Stimulated activated CD8-positive, alpha-beta memory T cell treated with anti-CD3 and anti-CD28 coated beads, Interleukin-2, amount 100 ng/mL, for 1 hour (primary cell): Measurements from ENCODE around the gene CES1.
"Not testable (repeated sequence)": the region's sequence is repeated elsewhere in the genome, so short reads cannot be mapped to it uniquely, and the experiment has no call there.

Experiments
- DNase-seq, 2 donors: peaks; one replicate each; pipeline ENCODE4 v3.0.0-alpha.2; 2020; ENCODE audit warnings: low read depth in 2 of 2

Gene CES1

DNA sequence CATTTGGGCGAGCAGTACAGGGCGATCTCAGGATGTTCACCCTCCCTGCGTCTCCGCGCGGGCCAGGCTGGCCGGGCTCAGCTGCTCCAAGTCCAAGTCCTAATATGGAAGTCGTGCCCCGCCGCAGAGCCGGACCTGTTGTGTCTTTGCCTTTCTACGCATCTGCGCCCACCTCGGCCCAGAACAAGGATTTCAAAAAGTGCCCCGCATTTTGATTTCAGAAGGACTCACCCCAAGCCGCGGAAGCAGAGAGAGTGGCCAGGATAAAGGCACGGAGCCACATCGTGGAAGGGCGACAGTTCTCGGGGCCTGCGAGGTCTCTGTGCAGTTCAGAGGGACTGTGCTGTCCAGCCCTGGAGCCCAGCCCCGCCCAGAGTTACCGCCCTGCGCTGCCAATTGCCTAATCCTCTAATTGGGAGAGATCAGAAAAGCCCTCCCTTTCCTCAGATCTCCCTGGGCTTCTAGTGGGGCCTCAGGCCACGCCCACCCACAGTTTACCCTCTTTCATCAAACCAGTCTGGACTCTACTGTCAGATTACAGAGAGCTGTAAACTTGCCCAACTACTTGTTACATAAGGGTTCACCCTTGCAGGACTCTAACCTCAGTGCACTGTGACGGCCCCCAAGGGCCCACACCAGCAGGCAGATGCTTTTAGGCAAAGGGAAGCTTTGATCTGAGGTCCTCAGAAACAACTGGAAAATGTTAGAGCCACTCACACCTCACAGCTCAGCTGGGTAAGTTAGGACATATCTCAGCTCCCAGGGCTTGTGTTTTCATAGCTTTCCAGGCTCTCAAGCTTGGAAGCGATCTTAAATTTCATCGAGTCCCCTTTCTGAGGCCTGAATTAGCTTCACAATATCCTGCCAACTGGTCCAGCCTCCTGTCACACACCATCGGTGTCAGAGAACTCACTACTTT lies at the start of gene CES1:
CES1 (minus strand) TSS at position 324 of the 919 bp plus-strand sequence; CDS start at position 283, 41 bp downstream.
- DNase-seq: no peak

GRCh38 chr16:55876854-55877253 lies 44.0 kb upstream of the CES1 start:
- DNase-seq: no peak

GRCh38 chr16:55875273-55875672 lies 42.4 kb upstream of the CES1 start, which contains the start of gene CES5A:
Gene CES5A, minus strand, starts transcription at chr16:55875373. Its CDS starts 152 bp downstream, at chr16:55875221.
- no peak for DNase-seq

DNA sequence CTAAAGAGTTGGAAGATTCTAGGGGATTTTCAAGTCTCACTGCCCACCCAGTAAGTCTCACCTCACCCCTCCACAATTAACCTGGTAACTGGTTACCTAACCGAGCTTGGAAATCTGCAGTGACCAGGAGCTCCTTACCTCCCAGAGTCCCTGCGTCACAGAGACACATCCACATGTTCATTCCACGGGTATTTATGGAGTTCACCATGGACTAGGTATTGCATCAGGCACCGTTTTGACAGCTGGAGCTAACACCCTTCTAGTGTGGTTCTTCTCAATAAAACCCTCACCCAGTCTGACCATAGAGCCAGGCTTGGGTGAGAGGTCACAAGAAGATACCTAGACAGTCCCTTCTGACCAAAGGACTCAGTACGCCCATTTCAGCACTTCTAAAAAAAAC lies 40.2 kb upstream of the CES1 start:
- DNase-seq: no peak

- no peak for DNase-seq
Observed at GRCh38 chr16:55872130-55872529, 39.2 kb upstream of the CES1 start.

GRCh38 chr16:55871411-55872038 lies 38.6 kb upstream of the CES1 start:
- DNase-seq: no peak

DNA sequence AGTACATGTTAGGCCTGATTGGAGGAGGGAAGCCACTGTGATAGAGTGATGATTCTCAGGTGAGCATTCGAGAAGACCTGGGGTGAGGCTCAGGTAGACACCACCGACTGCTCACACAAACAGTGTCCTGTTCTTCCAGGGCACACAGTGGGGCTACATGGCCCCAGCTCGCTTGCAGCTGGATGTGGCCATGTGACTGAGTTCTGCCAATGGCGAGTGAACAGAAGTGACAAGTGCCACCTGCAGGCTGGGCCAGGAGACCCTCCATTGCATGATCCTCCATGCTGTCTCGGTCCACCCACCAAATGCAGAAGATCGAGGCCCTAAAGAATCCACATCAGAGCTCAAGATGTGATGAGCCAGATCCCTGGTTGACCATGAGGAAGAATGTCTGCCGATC lies 36.1 kb upstream of the CES1 start:
- DNase-seq: no peak

GRCh38 chr16:55868137-55868536 lies 35.2 kb upstream of the CES1 start:
- no peak for DNase-seq

DNA sequence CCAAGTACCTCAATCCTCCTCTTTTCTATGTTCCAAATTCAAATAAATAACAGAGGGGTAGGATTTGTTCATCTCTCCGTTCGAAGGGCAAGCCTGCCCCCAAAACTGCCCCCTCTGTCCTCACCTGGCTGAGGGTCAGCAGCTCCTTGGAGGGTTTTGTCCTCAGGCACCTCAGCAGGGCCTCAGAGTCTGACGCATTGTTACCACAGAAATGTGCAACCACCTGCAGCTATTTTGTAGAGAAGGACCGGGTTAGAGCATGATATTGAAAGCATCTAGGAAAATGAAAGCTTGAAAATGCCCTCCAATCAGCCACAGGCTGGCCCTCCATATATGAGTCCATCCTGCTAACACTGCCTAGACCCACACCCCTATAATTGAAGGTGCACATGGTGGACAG lies 28.4 kb upstream of the CES1 start:
- DNase-seq: no peak

DNA sequence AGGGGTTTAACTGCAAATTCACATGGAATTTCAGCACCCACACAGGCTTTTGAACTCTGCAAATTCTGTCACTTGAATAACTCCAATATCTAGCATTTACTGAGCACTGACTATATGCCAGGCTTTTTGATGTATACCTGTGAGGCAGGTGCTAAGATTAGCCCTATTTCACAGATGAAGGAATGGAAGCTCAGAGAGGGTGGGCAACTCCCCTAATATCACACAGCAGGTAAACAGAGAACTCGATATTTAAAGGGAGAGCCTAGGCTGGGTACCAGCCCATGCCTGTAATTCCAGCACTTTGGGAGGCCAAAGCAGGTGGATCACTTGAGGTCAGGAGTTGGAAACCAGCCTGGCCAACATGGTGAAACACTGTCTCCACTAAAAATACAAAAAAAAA lies 24.8 kb upstream of the CES1 start:
- not testable (repeated sequence) for DNase-seq

DNA sequence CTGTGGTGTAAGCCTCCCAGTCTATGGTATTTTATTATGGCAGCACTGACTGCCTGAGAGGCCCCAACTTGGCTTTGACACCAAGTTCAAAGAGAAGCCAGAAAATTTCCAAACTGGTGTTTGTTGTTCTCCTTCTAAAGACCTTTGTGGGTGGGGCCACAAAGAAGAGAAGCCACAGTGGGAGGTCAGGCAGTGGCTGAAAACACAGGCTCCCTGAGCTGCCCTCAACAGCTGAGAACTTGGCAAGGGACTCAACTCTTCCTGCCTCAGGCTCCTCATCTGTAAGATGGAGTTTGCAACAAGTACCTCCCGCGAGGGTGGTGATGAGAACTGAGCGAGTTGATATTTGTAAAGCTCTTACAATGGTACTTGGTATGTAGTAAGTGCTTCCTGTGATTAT lies 24.1 kb upstream of the CES1 start:
- DNase-seq: no peak

GRCh38 chr16:55853114-55853513 lies 20.2 kb upstream of the CES1 start:
- DNase-seq: no peak

DNA sequence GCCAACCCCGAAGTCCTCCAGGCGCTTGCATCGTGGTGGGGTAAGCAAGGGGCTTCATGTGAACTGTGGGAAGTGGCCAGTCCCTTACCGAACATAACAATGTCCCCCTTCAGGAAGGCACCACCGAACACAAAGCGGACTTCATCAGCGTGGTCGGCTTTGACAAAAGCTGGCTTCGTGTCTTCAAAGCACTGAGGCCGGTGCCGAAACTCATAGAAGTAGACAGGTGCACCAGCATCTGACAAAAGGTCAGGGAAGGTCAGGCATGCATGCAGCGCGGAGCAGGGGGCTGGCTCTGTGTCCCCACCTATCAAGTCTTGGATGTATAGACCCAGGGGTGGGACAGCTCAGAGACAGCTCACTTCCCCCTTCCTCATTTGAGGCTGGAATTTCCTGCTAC lies 16.6 kb upstream of the CES1 start:
- DNase-seq: no peak

DNA sequence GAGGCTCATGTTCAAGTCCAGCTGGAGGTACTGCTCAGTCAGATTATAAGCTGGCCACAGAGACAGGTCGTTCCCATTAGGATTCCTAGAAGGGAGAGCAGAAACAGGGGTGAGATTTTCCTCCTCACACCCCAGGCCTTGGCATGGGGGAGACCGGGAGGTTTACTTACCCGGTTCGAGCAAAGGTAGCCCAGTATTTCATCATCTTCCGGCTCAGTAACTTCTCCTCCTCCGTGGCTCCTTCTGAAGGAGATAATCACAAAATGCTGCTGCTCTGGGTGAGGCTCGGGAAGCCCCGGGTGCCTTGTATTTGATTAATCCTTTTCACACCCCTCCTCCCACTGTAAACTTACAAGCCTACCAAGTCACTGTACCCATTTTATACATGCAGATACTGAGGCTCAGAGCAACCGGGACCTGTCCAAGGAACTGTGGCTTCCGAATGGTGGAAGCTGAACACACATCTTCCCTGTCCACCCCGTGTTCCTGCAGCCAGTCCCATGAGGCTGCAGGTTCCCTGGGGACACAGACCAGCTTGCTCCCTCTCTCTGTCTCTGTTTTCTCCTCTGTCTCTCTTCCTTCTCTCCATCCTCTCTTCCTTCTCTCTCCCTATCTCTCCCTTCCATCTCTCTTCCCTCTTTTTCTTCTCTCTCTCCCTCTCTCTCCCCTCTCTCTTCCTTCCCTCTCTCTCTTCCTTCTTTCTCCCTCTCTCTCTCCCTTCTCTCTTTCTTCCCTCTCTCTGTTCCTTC lies 13.9 kb upstream of the CES1 start:
- no peak for DNase-seq

DNA sequence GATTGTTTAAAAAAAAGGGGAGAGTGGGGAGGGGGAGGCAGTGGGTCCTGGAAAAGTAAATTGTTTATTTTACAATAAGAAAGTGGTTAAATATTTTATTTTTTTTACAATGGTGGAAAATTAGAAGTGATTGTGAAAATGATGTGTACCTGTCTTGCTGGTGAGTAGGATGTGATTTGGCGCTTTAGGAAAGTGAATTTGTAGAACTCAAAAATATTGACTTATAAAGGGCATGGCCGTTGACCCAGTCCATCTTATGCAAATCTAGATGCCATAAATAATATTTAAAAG lies 10.2 kb upstream of the CES1 start:
- no peak for DNase-seq

GRCh38 chr16:55842369-55843104 lies 9.6 kb upstream of the CES1 start:
- DNase-seq: peak in 1 of 2 donors; percentile 6

GRCh38 chr16:55839115-55839514 lies 6.2 kb upstream of the CES1 start:
- DNase-seq: no peak

GRCh38 chr16:55836158-55836611 lies 3.3 kb upstream of the CES1 start:
- no peak for DNase-seq

DNA sequence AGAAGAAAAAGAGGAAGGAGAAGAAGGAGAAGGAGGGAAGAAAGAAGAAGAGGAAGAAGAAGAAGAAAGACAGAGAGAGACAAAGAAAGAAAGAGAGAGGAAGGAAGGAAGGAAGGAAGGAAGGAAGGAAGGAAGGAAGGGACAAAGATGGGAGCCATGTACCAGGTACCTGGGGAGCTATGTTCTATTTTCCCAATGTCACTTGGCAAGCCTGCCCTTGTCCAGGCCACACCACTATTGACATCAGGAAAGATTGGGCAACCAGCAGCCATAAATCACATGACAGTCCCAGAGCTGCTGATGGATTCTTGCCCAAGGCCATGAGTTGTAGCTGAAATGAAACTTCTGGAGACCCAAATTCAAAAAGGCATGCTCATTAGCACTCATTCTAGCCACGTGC lies 2.7 kb upstream of the CES1 start:
- DNase-seq: no peak

DNA sequence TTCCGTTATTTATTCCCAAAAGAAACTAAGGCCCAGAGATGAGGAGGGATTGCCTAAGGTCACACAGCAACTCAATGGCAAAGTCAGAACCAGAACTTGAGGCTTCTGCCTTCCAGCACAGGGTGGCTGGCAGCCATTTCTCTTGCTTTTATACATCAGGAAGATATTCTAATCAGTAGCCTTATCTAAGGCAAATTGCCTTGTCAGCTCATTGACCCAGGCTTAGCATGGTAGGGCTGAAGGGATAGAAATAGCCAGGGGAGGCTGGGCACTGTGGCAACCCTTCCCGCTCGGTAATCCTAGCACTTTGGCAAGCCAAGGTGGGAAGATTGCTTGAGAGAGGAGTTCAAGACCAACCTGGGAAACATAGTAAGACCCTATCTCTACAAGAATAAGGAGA lies 2.3 kb upstream of the CES1 start:
- not testable (repeated sequence) for DNase-seq

- DNase-seq: no peak
Observed at GRCh38 chr16:55834049-55834448, 1.2 kb upstream of the CES1 start.

DNA sequence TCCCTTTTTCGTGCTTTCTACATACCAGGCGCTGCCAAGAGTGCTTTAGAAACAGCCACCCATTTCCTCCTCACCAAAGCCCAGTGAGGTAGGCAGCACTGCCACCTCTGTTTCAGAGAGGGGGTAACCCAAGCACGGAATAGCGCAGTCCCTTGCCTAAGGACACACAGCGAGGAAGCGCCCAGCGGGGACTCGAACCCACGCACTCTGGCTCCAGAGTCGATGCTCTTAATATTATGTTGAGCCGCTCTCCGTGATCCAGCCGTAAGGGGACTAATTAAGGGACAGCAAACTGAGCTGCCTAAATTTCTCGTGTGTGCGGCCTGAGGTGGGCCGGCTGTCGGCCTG lies 497 bp downstream of the CES1 start:
- no peak for DNase-seq
